Activated naive CD4-positive, alpha-beta T cell treated with anti-CD3 and anti-CD28 coated beads, Interleukin-2, amount 10 ng/mL, durations not matched to agents 7 days and 5 days (primary cell): Measurements from ENCODE around the gene GRIK2.

Source experiments
- CTCF ChIA-PET: fragments of 350-600 bp; sonication (Branson Sonifier 250); formaldehyde crosslinking; loops from one replicate; lab custom pipeline; 2021; ENCODE audit warnings: antibody characterized with exemption; lab: Charles Lee
- DNase-seq: peaks from one replicate; pipeline ENCODE4 v3.0.0-alpha.2; 2020
- H3K27ac Mint-ChIP-seq: one replicate; pipeline ENCODE4 v1.8.0; 2021; ENCODE audit warnings: mild to moderate bottlenecking, moderate library complexity, mixed read lengths
- H3K27me3 Mint-ChIP-seq: one replicate; pipeline ENCODE4 v1.8.0; 2021; ENCODE audit warnings: mild to moderate bottlenecking, mixed read lengths
- H3K36me3 Mint-ChIP-seq: one replicate; pipeline ENCODE4 v1.8.0; 2021; ENCODE audit warnings: mixed read lengths
- H3K4me1 Mint-ChIP-seq: one replicate; pipeline ENCODE4 v1.8.0; 2021; ENCODE audit warnings: mixed read lengths
- H3K4me3 Mint-ChIP-seq: one replicate; pipeline ENCODE4 v1.8.0; 2021; ENCODE audit warnings: mild to moderate bottlenecking, moderate library complexity, mixed read lengths
- H3K9me3 Mint-ChIP-seq: one replicate; pipeline ENCODE4 v1.8.0; 2021; ENCODE audit warnings: mixed read lengths

The GRIK2 gene

DNA sequence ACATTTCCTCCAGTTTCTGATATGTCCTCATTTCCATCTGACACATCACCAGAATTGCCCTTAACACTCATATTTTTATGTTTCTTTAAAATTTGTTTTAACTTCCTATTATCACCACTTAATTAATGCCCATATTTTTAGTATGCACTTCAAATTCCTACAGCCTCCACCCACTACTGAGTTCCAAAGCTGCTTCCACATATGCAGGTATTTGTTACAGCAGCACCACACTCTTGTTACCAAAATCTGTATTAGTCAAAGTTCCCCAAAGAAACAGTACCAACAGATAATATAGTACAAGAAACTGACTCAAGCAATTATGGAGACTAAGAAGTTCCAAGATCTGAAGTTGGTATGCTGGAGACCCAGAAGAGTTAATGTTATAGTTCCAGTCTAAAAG, 340.4 kb downstream of the GRIK2 start:
- no peak overlapping the region for H3K4me3 Mint-ChIP-seq
- no peak overlapping the region for H3K27ac Mint-ChIP-seq
- CTCF ChIA-PET = no interaction called here

DNA sequence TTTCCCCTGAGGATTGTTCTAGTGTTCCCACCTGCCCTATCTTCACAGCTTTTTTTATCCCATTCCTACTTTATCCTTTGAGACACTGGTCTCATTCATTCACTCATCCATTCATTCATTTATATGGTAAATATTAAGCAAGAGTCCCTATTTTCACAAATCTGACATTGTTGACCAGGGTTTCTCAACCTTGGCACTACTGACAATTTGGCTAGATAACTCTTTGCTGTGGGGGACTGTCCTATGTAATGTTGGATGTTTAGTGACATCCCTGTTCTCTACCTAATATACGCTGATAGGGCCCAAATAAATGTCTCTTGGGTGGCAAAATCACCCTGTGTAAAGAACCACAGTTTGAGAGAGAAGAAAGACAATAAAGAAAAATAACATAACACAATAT, 345.0 kb downstream of the GRIK2 start:
- no peaks in the 10 kb centered on the region for H3K27me3 Mint-ChIP-seq
- no peak overlapping the region for H3K4me3 Mint-ChIP-seq
- no peak for DNase-seq
- CTCF ChIA-PET = no interaction called here
- H3K27ac Mint-ChIP-seq = no peak overlapping the region
- H3K36me3 Mint-ChIP-seq = no peaks in the 10 kb centered on the region
- no peaks in the 10 kb centered on the region for H3K4me1 Mint-ChIP-seq
- H3K9me3 Mint-ChIP-seq = peaks cover 12% of the 10 kb centered on the region

More for the DNA sequence above, 340.4 kb downstream of the GRIK2 start:
- Mint-ChIP-seq H3K4me1 (peaks cover 3% of the 10 kb centered on the region), H3K9me3 (peaks cover 12% of the 10 kb centered on the region), H3K36me3 (no peaks in the 10 kb centered on the region), H3K27me3 (no peaks in the 10 kb centered on the region)
- DNase-seq = no peak

DNA sequence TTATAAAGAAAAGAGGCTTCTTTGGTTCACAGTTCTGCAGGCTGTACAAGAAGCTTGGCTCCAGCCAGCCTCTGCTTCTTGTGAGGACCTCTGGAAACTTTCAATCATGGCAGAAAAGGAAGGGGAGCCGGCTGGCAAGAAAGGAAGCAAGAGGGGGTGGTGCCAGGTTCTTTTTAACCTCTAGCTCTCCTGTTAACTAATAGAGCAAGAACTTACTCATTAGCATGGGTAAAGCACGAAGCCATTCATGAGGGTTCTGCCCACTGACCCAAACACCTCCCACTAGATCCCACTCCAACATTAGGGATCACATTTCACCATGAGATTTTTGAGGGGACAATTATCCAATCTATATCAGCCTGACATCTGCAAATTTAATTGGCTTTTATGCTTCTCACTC, 347.1 kb downstream of the GRIK2 start:
- H3K36me3 Mint-ChIP-seq = no peaks in the 10 kb centered on the region
- peaks cover 7% of the 10 kb centered on the region for H3K9me3 Mint-ChIP-seq
- no peaks in the 10 kb centered on the region for H3K4me1 Mint-ChIP-seq
- no peak for DNase-seq
- no peak overlapping the region for H3K4me3 Mint-ChIP-seq
- H3K27me3 Mint-ChIP-seq = no peaks in the 10 kb centered on the region
- H3K27ac Mint-ChIP-seq = no peak overlapping the region
- CTCF ChIA-PET = no interaction called here

DNA sequence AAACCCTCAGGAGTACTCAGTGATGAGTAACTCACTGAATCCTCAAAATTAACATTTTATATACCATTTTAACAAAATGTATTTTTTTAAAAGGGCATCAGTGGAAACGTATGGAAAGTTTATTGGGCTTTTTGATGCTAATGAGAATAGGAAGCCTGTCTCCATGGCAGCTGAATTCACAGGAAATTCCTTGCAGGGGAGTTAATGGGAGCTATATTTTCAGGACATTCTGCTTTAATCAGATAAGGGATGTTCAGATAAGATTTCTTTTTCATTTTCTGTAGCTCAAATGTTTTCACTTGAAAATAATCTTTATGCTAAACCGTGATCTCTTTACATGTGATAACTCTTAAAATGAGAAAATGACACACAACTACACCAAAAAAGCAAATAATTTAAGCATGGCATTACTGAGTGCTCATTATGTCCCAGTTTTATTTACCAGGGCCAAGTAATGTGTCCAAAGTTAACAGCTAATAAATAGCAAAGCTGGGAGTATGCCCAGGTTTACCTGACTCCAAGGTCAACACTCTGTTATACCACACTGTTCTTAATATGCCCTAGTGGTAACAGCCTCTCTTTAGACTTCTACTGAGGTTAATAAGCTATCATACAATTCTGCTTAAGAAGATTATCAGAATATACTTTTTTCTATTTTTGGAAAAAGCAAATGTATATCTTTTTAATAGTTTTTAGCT, 348.1 kb downstream of the GRIK2 start:
- no peaks in the 10 kb centered on the region for H3K4me1 Mint-ChIP-seq
- DNase-seq = no peak
- H3K27ac Mint-ChIP-seq = no peak overlapping the region
- no peaks in the 10 kb centered on the region for H3K27me3 Mint-ChIP-seq
- H3K36me3 Mint-ChIP-seq = no peaks in the 10 kb centered on the region
- CTCF ChIA-PET = no interaction called here
- peaks cover 7% of the 10 kb centered on the region for H3K9me3 Mint-ChIP-seq
- no peak overlapping the region for H3K4me3 Mint-ChIP-seq

DNA sequence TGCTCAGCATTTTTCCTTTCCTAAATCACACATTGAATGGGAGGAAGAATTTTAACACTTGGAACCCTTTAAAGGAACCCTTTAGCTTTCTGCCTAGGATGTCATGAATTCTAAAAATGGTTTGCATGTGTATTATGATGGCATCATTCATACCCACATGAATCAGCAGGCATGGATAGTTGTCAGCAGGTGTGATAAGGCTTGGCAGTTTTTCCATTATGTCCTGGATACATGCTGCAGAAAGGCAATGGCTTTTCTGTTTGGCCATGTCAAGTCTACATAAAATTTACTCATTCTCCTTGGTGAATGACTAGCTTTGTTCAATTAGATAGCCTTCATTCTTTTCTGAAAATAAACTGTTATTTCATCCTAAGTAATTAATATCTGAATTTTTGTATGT, 353.7 kb downstream of the GRIK2 start:
- no peaks in the 10 kb centered on the region for H3K36me3 Mint-ChIP-seq
- H3K9me3 Mint-ChIP-seq = no peaks in the 10 kb centered on the region
- DNase-seq = no peak
- CTCF ChIA-PET = no interaction called here
- no peaks in the 10 kb centered on the region for H3K4me1 Mint-ChIP-seq
- H3K4me3 Mint-ChIP-seq = no peak overlapping the region
- no peaks in the 10 kb centered on the region for H3K27me3 Mint-ChIP-seq
- H3K27ac Mint-ChIP-seq = no peak overlapping the region

DNA sequence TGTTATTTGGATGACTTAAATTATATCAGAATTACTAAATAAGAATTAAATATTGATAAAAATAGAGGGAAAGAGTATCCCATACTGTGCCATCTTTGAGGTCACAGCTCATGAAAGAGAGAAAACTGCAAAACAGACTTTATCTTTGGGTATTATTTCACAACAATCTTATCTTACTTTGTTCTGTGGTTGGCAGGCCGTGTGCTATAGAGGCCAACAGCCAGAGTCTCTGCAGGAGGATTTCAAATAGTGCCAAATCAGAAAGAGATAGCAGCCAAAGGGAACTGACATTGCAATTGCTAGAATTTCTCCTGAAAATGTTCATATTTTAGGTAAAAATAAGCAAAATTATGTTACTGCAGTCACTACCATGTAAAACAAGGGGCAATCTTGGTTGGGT, 354.2 kb downstream of the GRIK2 start:
- CTCF ChIA-PET = no interaction called here
- Mint-ChIP-seq H3K4me3 (no peak overlapping the region), H3K27ac (no peak overlapping the region), H3K27me3 (no peaks in the 10 kb centered on the region), H3K9me3 (no peaks in the 10 kb centered on the region), H3K36me3 (no peaks in the 10 kb centered on the region), H3K4me1 (no peaks in the 10 kb centered on the region)
- DNase-seq = no peak

DNA sequence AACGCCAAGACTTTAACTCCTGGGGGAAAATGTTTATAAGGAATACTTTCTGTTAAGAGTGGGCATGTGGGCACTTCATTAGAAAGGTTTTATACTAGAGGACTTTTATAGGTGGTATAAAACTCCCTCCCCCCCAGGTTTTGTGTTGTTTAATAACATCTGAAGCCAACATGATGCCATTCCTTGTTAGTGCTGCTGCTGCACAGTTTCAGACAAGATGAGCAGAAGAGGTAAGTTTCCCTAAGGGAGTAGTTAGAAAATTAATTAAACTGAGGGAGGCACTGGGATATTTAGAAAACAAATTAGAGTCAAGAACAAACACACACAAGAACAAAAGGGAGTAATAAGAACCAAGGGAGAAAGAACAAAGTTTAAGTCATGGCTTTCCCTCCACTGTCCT, 362.4 kb downstream of the GRIK2 start:
- Mint-ChIP-seq H3K9me3 (no peaks in the 10 kb centered on the region), H3K36me3 (no peaks in the 10 kb centered on the region), H3K4me3 (no peak overlapping the region), H3K27ac (no peak overlapping the region), H3K27me3 (no peaks in the 10 kb centered on the region), H3K4me1 (no peaks in the 10 kb centered on the region)
- CTCF ChIA-PET = no interaction called here
- no peak for DNase-seq

DNA sequence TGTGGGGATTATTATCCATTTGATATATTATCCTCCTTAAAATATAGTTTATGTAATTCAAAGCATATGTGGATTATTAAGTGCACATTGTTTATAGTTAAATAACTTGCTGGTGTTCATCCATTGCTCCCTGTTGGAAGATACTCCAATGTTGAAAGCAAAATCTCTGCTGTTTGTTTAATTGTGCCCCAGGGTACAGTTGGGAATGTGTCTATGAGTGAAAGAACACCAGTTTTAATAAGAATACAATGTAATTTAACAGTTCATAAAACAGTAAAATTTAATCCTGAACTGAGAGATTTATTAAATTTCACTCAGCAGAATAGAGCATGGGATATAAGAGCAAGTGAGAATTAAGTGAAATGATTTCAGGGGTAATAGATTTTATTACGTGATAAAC, 364.9 kb downstream of the GRIK2 start:
- no peak overlapping the region for H3K27ac Mint-ChIP-seq
- H3K9me3 Mint-ChIP-seq = no peaks in the 10 kb centered on the region
- no peaks in the 10 kb centered on the region for H3K4me1 Mint-ChIP-seq
- no peaks in the 10 kb centered on the region for H3K27me3 Mint-ChIP-seq
- no peak for DNase-seq
- H3K36me3 Mint-ChIP-seq = no peaks in the 10 kb centered on the region
- CTCF ChIA-PET = no interaction called here
- H3K4me3 Mint-ChIP-seq = no peak overlapping the region

DNA sequence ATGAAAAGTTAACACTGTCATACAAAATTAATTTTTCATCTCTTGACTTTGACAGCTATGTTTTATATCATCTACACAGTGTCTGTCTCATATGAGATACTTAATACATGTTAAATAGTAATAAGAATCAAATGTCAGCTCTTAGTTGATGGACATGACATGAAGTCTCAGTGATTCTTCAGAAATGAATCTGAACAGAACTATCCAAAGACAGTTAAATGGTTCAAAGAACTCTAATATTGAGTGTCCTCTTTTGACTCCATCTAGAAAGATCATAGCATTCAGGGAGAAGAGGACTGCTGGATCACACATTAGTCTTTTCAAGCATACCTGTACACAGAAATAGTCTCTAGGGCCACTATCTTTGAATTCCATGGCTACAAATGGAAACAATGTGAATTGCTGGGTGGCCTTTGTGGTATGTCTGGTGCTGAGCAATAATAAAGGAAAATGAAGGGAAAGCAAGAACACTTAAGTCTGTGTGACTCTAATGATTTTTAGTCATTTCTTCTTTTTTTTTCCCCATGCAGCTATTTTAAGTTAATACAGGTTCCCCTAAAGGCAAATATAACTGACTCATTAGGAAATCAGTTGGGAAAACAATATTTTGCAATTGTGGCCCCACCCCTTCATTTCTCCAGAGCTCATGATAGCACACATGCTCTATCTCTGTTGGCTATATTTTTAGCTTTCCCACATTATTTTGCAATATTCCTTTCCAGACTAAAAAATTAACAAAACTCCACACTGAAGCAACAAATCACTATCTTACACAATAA, 367.5 kb downstream of the GRIK2 start:
- DNase-seq = no peak
- no peaks in the 10 kb centered on the region for H3K9me3 Mint-ChIP-seq
- no peaks in the 10 kb centered on the region for H3K4me1 Mint-ChIP-seq
- CTCF ChIA-PET = no interaction called here
- H3K4me3 Mint-ChIP-seq = no peak overlapping the region
- H3K27ac Mint-ChIP-seq = no peak overlapping the region
- H3K27me3 Mint-ChIP-seq = no peaks in the 10 kb centered on the region
- H3K36me3 Mint-ChIP-seq = no peaks in the 10 kb centered on the region

DNA sequence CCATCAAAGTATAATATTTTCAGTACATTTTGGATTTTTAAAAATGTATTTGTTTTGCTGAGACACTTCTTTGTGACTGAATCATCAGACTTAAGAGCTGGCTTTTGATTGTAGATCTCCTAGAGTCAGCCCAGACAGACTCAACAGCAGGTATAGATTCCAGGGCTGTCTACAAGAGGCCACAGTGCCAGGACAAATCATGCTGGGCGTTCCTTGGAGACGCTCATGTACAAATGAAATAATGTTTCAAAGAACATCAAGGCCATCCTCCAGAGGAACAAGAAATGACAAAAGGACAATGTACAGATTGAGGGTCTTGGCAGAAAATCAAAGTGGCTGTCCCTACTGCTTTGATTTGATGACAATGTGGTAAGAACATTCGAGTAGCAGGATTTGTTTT, 369.3 kb downstream of the GRIK2 start:
- CTCF ChIA-PET = no interaction called here
- H3K9me3 Mint-ChIP-seq = no peaks in the 10 kb centered on the region
- H3K27me3 Mint-ChIP-seq = no peaks in the 10 kb centered on the region
- no peak for DNase-seq
- H3K27ac Mint-ChIP-seq = no peak overlapping the region
- no peaks in the 10 kb centered on the region for H3K4me1 Mint-ChIP-seq
- no peak overlapping the region for H3K4me3 Mint-ChIP-seq
- H3K36me3 Mint-ChIP-seq = no peaks in the 10 kb centered on the region

DNA sequence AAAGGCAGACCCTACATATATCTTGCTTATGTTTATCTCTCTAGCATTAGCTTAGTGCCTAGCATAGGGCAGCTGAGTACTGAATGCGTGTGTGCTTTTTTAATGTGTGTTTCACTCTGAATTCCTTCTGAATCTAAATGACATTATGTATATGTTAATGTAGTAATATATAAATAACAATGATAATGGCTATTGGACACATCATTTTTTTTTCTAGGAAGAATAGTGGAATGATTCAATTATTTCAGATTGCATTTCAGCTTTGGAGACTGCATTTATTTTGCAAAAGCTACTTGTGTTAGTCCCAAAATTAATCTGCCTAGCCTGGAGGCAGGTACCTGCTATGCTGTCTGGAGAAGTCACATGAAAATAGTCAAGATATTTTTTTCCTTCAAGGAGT, 371.8 kb downstream of the GRIK2 start:
- CTCF ChIA-PET = no interaction called here
- no peak for DNase-seq
- H3K36me3 Mint-ChIP-seq = no peaks in the 10 kb centered on the region
- no peaks in the 10 kb centered on the region for H3K4me1 Mint-ChIP-seq
- H3K27ac Mint-ChIP-seq = no peak overlapping the region
- no peak overlapping the region for H3K4me3 Mint-ChIP-seq
- peaks cover 1% of the 10 kb centered on the region for H3K9me3 Mint-ChIP-seq
- no peaks in the 10 kb centered on the region for H3K27me3 Mint-ChIP-seq

DNA sequence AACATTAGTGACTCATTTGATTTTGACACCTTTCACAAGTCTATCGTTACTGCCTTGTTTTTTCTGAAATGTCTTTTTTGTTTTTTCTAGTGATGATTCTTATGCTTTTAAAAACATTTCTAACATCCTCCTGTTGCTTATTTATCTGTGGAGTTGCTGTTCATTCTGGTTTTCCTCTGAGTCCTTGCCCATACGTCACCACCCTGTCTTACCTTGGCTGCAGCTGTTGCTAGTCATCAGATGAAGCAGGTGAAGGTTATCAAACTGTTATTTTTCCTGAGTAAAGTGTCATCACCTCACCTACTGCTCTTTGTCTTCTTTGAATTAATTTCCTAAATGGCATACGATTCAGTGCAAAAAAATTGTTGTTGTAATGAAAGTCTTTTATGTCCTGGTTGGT, 376.6 kb downstream of the GRIK2 start:
- H3K27ac Mint-ChIP-seq = no peak overlapping the region
- H3K9me3 Mint-ChIP-seq = peaks cover 5% of the 10 kb centered on the region
- no peaks in the 10 kb centered on the region for H3K4me1 Mint-ChIP-seq
- H3K4me3 Mint-ChIP-seq = no peak overlapping the region
- no peaks in the 10 kb centered on the region for H3K36me3 Mint-ChIP-seq
- no peak for DNase-seq
- H3K27me3 Mint-ChIP-seq = no peaks in the 10 kb centered on the region
- CTCF ChIA-PET = no interaction called here

DNA sequence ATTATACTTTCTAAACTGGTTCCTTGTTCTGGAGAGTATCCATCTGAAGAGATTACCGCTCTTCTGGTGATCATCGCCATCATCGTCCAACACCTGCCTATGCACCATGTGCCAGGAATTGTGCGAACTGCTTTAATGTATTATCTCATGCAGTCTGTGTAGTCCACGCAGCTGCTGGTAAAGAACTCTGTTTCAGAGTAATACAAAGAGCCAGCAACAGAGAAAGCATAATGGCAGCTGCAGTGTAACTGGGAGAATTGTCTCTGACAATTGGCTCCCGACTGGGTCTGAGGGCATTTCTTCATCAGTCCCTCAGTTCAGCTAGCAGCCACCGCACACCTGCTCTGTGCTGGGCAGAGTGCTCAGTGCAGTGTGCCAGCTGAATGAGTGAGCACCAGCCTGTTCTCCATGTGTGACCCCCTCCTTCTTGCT, 383.4 kb downstream of the GRIK2 start:
- no peak for DNase-seq
- no peaks in the 10 kb centered on the region for H3K36me3 Mint-ChIP-seq
- H3K27ac Mint-ChIP-seq = no peak overlapping the region
- peaks cover 3% of the 10 kb centered on the region for H3K9me3 Mint-ChIP-seq
- H3K4me3 Mint-ChIP-seq = no peak overlapping the region
- CTCF ChIA-PET = no interaction called here
- H3K4me1 Mint-ChIP-seq = no peaks in the 10 kb centered on the region
- no peaks in the 10 kb centered on the region for H3K27me3 Mint-ChIP-seq

DNA sequence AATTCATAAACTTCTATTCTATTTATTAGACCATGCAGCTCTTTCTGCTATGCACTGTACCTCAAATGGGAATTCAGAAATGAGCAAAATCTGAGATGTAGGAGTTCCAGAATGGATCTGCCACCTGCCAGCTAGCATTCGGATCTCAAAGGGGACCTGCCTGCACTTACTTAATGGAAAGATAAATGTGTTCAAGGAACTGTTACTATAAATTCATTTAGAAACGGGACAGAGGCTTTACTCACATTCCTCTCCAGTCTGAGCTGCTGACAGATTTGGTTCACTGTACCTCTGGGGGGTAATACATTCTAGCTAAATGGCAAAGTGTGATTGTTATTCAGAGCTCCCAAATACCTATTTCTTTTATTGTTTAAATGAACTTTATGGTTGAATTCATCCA, 384.1 kb downstream of the GRIK2 start:
- H3K4me3 Mint-ChIP-seq = no peak overlapping the region

More for the DNA sequence above, 384.1 kb downstream of the GRIK2 start:
- no peaks in the 10 kb centered on the region for H3K36me3 Mint-ChIP-seq
- H3K9me3 Mint-ChIP-seq = peaks cover 2% of the 10 kb centered on the region
- H3K4me1 Mint-ChIP-seq = no peaks in the 10 kb centered on the region
- no peaks in the 10 kb centered on the region for H3K27me3 Mint-ChIP-seq
- CTCF ChIA-PET = no interaction called here
- H3K27ac Mint-ChIP-seq = no peak overlapping the region
- DNase-seq = no peak
